HG03103 (cell line): ENCODE measurements around the gene PEMT.
"Not testable (repeated sequence)": the region's sequence is repeated elsewhere in the genome, so short reads cannot be mapped to it uniquely, and the experiment has no call there.

ENCODE experiments used
- ATAC-seq: cut with Tn5 transposase; IDR thresholded peaks from one replicate; pipeline ENCODE4 v1.9.1; 2021; ENCODE audit warnings: low read depth; ENCODE audit not compliant: unreplicated experiment

Gene PEMT

DNA sequence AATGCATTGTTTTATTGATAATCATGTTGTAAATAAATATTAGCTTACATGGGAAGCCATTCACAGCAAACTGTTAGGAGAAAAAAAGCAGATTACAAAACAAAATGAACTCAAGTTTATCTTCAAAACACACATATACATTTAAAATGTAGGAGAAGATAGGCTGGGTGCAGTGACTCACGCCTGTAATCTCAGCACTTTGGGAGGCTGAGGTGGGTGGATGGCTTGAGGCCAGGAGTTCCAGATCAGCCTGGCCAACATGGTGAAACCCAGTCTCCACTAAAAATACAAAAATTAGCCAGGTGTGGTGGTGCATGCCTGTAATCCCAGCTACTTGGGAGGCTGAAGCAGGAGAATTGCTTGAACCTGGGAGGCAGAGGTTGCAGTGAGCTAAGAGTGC is 125.6 kb downstream of the PEMT start:
- ATAC-seq, result not testable (repeated sequence)

DNA sequence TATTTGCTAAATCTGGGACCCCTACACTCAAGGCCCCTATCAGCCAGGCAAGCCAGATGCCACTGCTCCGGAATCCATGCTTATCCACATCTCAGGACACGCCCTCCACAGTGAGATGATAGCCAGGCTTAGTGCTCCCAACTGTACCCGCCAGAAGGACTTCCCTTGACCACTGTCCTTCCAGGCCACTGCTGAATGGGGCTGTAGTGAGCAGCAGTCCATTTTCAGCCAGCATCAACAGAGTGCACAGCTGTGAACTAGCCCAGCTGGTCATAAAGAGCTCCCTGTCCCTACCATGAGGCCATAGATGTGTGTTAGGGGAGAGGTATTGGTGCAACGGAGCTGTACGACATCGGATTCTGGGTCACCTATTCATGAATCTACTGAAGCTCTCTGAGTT is 127.7 kb downstream of the PEMT start:
- no peak for ATAC-seq

DNA sequence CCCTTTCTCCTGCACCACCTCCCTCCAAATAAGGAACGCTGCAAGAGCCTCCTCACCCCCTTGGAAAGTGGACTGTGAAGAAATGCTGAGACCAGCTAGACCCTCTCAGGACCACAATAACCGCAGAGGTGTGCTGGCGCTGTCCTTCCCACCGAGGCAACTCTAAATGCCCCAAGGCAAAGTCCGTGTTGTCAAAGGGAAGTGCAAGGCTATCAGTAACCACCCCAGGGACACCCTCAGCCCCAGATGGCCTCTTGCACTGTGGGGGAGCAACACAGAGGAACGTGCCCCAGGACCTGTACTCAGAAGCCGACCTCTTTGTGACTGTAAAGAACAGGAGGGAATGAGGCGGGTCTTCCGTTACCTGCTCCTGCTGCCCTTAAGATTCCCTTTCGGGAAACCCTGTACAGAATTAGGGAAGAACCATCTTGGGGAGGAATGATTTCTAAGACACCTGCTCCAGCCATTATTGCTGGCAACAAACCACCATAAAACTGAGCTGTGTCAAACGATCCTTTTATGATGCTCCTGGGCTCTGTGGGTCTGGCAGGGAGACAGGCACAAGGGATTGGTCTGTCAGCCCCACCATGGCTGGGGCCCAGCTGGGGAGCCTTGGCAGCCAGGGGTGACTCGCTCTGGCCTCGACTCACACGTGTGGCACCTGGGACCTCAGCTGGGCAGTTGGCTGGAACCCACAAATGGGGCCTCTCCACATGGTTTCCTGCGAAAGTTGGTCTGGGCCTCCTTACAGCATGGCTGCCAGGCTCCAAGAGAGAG is 129.3 kb downstream of the PEMT start:
- ATAC-seq, result no peak

DNA sequence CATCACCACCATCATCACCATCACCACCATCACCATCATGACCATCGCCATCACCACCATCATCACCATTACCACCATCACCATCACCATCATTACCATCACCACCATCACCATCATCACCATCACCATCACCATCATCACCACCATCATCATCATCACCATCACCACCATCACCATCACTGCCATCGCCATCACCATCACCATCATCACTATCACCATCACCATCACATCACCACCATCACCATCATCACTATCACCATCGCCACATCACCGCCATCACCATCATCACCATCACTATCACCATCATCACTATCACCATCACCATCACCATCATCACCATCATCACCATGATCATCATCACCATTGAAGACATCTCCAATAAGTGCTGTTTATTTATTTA is 131.5 kb downstream of the PEMT start:
- ATAC-seq, result no peak

DNA sequence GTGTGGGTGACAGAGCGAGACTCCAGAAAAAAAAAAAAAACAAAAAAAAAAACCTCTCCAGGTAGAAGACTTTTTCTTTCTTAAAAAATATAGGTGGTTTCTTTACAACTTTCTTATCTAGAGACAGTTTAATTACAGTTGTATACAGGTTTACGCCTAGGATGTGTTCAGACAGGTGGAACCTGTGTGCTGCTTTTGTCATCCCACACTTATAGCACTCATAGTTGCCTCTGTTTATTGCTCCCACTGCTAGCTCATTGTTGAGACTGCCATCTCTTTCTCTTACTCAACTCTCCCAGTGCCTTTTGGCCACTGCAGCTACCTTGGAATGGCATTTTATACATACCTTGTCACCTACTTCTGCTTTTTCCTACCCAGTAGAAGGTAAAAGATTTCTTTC is 133.8 kb downstream of the PEMT start:
- no peak for ATAC-seq

DNA sequence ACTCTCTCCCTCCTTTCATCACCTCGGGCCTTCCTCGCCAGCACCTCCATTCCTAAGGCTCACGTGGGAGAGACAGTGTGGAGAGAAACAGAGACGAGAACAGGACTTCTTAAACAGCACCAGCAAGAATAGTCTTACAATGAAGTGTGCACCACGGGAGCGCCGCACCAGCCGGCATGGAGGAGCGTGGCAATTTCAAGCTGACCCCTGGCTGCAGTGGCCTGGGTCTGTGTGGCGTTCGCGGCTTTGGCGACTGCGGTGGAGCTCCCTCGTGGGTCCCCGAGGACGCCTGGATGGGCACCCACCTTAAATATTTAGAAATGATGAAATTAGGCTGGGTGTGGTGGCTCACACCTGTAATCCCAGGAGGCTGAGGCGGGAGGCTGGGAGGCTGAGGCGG is 135.3 kb downstream of the PEMT start:
- ATAC-seq, result no peak
